MM.1S (cell line): ENCODE data around the gene PDCD5.

ENCODE experiments used
- DNase-seq: peaks from one replicate; pipeline ENCODE4 v3.0.0-alpha.2; 2015
- H2AFZ ChIP-seq: fragments of 300-600 bp; sonication (generic); 2 replicates; pipeline ENCODE4 v1.6.0; 2016; ENCODE audit warnings: antibody characterized with exemption, low read length
- H3F3A ChIP-seq: fragments of 300-600 bp; sonication (generic); 2 replicates; pipeline ENCODE4 v1.6.1; 2016; ENCODE audit warnings: mild to moderate bottlenecking, antibody characterized with exemption, low read length, moderate library complexity, mixed read lengths; ENCODE audit not compliant: insufficient read depth
- H3K27ac ChIP-seq: fragments of 300-600 bp; sonication (generic); 2 replicates; pipeline ENCODE4 v1.5.1; 2016; ENCODE audit warnings: mild to moderate bottlenecking, low read length
- H3K27me3 ChIP-seq: fragments of 300-600 bp; sonication (generic); replicated peaks from 2 replicates; pipeline ENCODE4 v1.6.0; 2016; ENCODE audit warnings: low read length; ENCODE audit not compliant: insufficient read depth
- H3K36me3 ChIP-seq: fragments of 300-600 bp; sonication (generic); replicated peaks from 2 replicates; pipeline ENCODE4 v1.6.1; 2016; ENCODE audit warnings: mild to moderate bottlenecking, low read length, mixed read lengths; ENCODE audit not compliant: insufficient read depth
- H3K4me1 ChIP-seq: fragments of 300-600 bp; sonication (generic); 2 replicates; pipeline ENCODE4 v1.6.1; 2016; ENCODE audit warnings: low read length, mixed read lengths
- H3K4me2 ChIP-seq: fragments of 300-600 bp; sonication (generic); 2 replicates; pipeline ENCODE4 v1.6.0; 2016; ENCODE audit warnings: low read depth, low read length
- H3K4me3 ChIP-seq: fragments of 300-600 bp; sonication (generic); 2 replicates; pipeline ENCODE4 v1.5.1; 2016; ENCODE audit warnings: low read length, mixed read lengths
- H3K79me2 ChIP-seq: fragments of 300-600 bp; sonication (generic); 2 replicates; pipeline ENCODE4 v1.6.1; 2016; ENCODE audit warnings: mixed run types, low read length, mixed read lengths
- H3K9ac ChIP-seq: fragments of 300-600 bp; sonication (generic); 2 replicates; pipeline ENCODE4 v1.6.1; 2016; ENCODE audit warnings: low read length, mixed read lengths
- H3K9me2 ChIP-seq: fragments of 300-600 bp; sonication (generic); replicated peaks from 2 replicates; pipeline ENCODE4 v1.6.1; 2016; ENCODE audit warnings: mild to moderate bottlenecking, low read length, mixed read lengths; ENCODE audit not compliant: insufficient read depth
- H3K9me3 ChIP-seq: fragments of 300-600 bp; sonication (generic); replicated peaks from 2 replicates; pipeline ENCODE4 v1.6.1; 2016; ENCODE audit warnings: mild to moderate bottlenecking, low read length, mixed read lengths; ENCODE audit not compliant: insufficient read depth
- H4K20me1 ChIP-seq: fragments of 300-600 bp; sonication (generic); 2 replicates; pipeline ENCODE4 v1.6.1; 2016; ENCODE audit warnings: mild to moderate bottlenecking, low read length, moderate library complexity, mixed read lengths; ENCODE audit not compliant: insufficient read depth
- CTCF ChIP-seq: fragments of 300-600 bp; sonication (generic); IDR thresholded peaks from 2 replicates; pipeline ENCODE4 v1.5.1; 2016; ENCODE audit warnings: antibody characterized with exemption, low read length, mixed read lengths
- EZH2 ChIP-seq: fragments of 300-600 bp; sonication (generic); optimal IDR thresholded peaks from 2 replicates; pipeline ENCODE3; 2017; ENCODE audit warnings: low read depth, mild to moderate bottlenecking, antibody characterized with exemption, low read length, mixed read lengths
- EZH2phosphoT487 ChIP-seq: fragments of 300-600 bp; sonication (generic); IDR thresholded peaks from 2 replicates; pipeline ENCODE4 v1.6.1; 2018; ENCODE audit warnings: antibody characterized with exemption, low read length

PDCD5 gene

DNA sequence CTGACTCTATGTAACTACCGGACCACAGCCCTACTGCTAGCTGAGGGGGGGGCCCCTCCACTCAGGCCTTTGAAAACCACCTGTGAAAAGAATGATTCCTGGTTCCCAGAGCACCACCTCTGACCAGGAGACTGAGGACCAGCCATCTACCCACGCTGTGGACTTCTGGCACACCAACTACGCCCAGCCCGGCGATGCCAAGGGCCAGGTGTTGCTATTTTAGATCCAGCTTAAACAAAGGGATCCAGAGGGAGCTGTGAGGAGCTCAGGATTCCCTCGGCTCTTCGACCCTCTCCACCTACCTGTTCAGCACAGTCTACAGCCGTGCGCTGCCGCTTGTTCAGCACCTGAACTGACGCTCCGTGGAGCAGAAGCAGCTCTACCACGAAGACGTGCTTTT, 23.0 kb downstream of the PDCD5 start:
- TF ChIP-seq EZH2phosphoT487 = no peak
- TF ChIP-seq EZH2 = no peak
- no peak for TF ChIP-seq CTCF
- no peak overlapping the region for H3K4me2 ChIP-seq

GRCh38 chr19:32605544-32605943, 24.6 kb downstream of the PDCD5 start:
- no peaks in the 10 kb centered on the region for H3K79me2 ChIP-seq
- H3K4me2 ChIP-seq = no peak overlapping the region
- DNase-seq = no peak
- no peaks in the 10 kb centered on the region for H3F3A ChIP-seq
- H3K36me3 ChIP-seq = no peaks in the 10 kb centered on the region
- no peaks in the 10 kb centered on the region for H3K4me1 ChIP-seq
- H4K20me1 ChIP-seq = no peaks in the 10 kb centered on the region
- TF ChIP-seq EZH2 = no peak
- TF ChIP-seq EZH2phosphoT487 = no peak
- TF ChIP-seq CTCF = no peak
- H3K27me3 ChIP-seq = no peaks in the 10 kb centered on the region
- no peak overlapping the region for H2AFZ ChIP-seq
- no peaks in the 10 kb centered on the region for H3K9me3 ChIP-seq
- H3K27ac ChIP-seq = no peak overlapping the region
- H3K4me3 ChIP-seq = no peak overlapping the region
- H3K9me2 ChIP-seq = no peaks in the 10 kb centered on the region
- no peak overlapping the region for H3K9ac ChIP-seq

More for the DNA sequence above, 23.0 kb downstream of the PDCD5 start:
- Histone ChIP-seq H3K36me3 (no peaks in the 10 kb centered on the region), H3K27me3 (no peaks in the 10 kb centered on the region), H2AFZ (no peak overlapping the region), H3K4me3 (no peak overlapping the region), H3K27ac (no peak overlapping the region), H3K4me1 (no peaks in the 10 kb centered on the region), H3K9me2 (no peaks in the 10 kb centered on the region), H4K20me1 (no peaks in the 10 kb centered on the region), H3K9me3 (no peaks in the 10 kb centered on the region), H3K9ac (no peak overlapping the region), H3F3A (no peaks in the 10 kb centered on the region), H3K79me2 (no peaks in the 10 kb centered on the region)
- no peak for DNase-seq

DNA sequence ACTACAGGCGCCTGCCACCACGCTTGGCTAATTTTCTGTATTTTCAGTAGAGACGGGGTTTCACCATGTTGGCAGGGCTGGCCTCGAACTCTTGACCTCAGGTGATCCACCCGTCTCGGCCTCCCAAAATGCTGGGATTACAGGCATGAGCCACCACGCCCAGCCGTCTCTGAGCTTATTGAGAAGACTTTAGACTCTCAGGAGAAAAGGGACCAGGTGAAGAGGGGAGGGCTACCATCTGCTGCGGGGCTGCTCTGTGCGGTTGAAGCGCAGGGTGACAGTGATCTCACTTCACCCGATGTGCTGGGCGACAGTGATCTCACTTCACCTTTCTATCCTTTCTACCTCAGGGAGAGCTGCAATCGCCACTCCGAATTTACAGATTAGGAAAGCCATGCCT, 25.3 kb downstream of the PDCD5 start:
- no peaks in the 10 kb centered on the region for H3K79me2 ChIP-seq
- no peak overlapping the region for H3K4me3 ChIP-seq
- H3F3A ChIP-seq = no peaks in the 10 kb centered on the region
- no peak for TF ChIP-seq EZH2
- no peak for TF ChIP-seq EZH2phosphoT487
- no peak for TF ChIP-seq CTCF
- H3K9me2 ChIP-seq = no peaks in the 10 kb centered on the region
- no peaks in the 10 kb centered on the region for H4K20me1 ChIP-seq
- no peak overlapping the region for H3K9ac ChIP-seq
- no peaks in the 10 kb centered on the region for H3K27me3 ChIP-seq
- no peak overlapping the region for H3K4me2 ChIP-seq
- no peaks in the 10 kb centered on the region for H3K9me3 ChIP-seq
- no peaks in the 10 kb centered on the region for H3K4me1 ChIP-seq
- H3K27ac ChIP-seq = no peak overlapping the region
- H3K36me3 ChIP-seq = no peaks in the 10 kb centered on the region
- no peak for DNase-seq
- no peak overlapping the region for H2AFZ ChIP-seq

DNA sequence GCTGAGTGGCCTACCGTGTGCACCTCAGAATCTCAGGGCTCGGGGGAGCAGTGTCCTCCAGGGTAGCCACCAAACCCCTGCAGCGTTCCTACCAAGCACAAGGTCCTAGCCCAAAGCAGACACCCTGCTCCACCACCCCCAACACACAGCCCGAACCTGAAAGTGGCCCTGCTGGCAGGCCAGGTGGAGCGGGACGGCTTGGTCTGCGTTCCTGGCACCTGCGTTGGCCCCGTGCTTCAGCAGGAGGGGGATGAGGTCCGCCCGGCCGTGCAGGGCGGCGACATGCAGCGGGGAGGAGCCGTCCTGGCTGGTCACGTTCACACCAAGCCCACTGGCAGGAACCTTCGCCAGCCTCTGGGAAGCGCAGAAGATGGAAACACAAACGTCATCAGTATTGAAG, 26.5 kb downstream of the PDCD5 start:
- Histone ChIP-seq H2AFZ (no peak overlapping the region), H3K4me3 (no peak overlapping the region), H3K4me2 (no peak overlapping the region), H3F3A (no peaks in the 10 kb centered on the region), H4K20me1 (no peaks in the 10 kb centered on the region), H3K9ac (no peak overlapping the region), H3K9me3 (no peaks in the 10 kb centered on the region), H3K79me2 (no peaks in the 10 kb centered on the region), H3K4me1 (no peaks in the 10 kb centered on the region), H3K36me3 (no peaks in the 10 kb centered on the region), H3K9me2 (no peaks in the 10 kb centered on the region), H3K27me3 (no peaks in the 10 kb centered on the region), H3K27ac (no peak overlapping the region)
- DNase-seq = no peak
- TF ChIP-seq CTCF (no peak), EZH2phosphoT487 (no peak), EZH2 (no peak)
